Erythroblast (primary cell): ENCODE data around the gene MCF2L2.

Source experiments
- GATA1 ChIP-seq: IDR thresholded peaks from 2 replicates; pipeline ENCODE4 v1.6.1; 2011; ENCODE audit warnings: low read depth, mild to moderate bottlenecking, control low read depth, low read length, moderate library complexity
- POLR2A ChIP-seq: IDR thresholded peaks from 2 replicates; pipeline ENCODE4 v1.6.1; 2011; ENCODE audit warnings: mild to moderate bottlenecking, low read length

DNA sequence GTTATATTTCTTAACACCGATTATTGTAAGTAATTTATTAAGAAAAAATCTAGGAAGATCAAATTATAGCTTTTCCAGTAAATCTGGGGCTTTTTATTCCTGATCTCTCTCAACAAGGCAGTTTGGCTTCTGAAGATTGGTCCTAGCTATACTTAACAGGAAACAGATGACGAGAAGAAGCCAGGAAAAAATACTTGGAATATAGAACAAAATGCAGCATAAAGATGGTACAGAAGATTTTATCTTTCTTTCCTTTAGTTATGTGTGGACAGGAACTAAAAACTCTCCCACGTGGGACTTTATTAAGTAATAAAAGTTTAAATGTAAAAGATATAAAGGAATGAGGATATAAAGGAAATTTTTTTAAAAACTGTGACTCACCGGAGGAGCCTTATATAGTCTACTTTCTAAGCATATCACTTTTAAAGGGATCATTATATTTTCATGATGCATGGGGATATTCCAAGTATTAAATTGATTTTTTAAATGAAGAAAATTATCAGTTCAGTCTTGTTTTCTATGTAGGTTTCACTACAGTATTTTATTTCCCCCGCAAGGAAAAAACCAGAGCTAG is 167.2 kb downstream of the MCF2L2 start:
- TF ChIP-seq POLR2A: no peak
- no peak for TF ChIP-seq GATA1
